Measurements from ENCODE around the gene NKD2.
"Not testable (repeated sequence)": the region's sequence is repeated elsewhere in the genome, so short reads cannot be mapped to it uniquely, and the experiment has no call there.

The NKD2 gene

GRCh38 chr5:979100-979817 is 29.3 kb upstream of the NKD2 start:
- DNase-seq, result no peak

DNA sequence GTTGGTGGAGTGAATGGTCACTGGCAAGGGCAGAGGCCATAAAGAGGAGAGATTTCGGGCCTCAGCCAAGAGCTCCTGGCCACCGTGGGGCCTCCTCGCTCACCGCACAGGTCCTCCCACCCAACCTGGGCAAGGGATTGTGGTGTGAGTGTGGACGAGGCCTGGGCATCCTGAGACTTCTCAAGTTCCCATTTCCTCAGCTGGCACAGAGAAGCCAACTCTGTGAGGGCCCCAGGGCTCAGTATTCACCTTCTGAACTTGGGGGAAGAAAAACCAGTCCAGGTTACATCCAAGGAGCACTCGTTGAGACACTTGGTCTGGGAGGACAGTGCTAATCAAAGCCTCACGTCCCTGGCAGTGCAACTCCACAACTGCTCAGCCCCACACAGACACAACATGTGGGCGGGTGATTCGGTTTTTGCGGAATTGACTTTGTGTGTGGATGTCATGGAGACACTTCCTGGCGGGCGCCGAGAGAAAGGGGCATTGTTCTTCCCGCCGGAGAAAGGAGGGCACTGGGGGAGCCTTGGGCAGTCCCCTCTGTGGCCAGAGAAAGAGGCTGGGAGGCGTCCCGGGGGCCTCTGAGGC is 28.5 kb upstream of the NKD2 start:
- no peak for DNase-seq

GRCh38 chr5:980966-981365 is 27.6 kb upstream of the NKD2 start:
- no peak for DNase-seq

DNA sequence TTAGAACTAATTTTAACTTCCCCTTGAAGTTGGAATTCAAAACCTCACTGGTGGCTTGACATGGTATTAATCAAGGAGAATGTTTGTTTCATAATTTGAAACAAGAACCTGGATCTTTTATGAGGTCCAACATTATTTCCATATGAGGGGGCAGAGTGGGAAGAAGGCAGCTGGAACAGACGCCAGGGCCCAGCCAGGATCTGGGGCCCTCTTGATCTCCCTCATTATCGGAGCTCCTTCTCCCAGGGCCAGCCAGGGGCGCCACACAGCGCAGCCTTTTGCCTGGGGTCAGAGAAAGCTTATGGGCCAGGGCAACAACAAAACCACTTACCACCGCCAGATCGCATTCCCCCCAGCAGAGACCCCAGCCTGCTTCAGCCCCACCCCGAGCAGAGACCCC is 27.1 kb upstream of the NKD2 start:
- DNase-seq, result no peak

DNA sequence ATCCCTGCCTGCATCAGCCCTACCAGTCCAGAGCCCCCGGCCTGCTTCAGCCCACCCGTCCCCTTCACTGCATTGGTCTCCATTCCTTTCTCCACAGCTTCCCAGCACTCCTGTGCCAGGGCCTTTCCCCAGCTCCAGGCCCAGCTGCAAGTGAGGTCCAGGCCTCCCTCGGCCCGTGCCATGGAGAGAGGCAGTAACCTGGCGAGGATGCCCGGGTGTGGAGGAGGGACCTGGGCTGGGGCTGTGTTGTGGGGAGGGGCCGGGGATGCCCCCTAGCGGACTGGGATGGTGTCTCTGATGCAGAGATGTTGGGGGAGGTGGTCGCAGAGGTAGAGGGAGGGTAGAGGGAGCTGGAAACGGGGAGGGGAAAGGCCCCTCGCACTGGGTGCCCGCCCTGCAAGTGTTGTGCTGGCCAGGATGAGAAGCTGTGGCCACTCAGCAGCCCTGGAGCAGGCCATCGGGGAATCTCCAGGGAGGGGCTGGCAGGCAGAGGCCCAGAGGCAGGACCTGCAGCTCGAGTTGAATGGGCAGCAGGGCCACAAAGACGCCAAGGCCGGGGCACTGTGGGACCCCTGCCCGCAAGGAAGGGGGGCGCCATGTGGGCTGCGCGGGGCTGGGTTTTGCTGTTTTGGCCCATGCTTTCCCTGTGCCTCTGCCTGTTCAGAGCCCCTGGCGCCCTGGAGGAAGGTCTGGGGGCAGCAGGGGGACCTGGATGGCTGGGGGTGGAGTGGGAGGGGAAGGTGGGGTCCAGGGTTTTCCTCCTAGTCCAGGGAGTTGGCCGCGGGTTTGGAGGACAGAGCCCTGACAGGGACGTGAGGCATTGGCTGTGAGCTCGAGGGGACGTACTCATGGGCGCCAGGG is 26.0 kb upstream of the NKD2 start:
- no peak for DNase-seq

DNA sequence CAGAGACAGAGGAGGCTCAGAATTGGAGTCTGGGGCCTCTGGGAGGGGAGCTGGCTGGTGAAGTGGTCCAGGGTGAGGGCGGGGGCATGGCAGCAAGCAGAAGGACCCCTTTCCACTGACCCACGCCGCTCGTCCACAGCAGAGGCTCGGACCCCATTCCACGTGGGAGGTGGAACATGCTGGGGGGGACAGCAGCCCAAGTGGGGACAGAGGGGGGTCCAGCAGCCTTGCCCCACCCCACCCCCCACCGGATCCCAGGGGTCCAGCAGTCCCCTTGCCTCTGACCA is 25.4 kb upstream of the NKD2 start:
- DNase-seq, result no peak

- DNase-seq, result no peak
Measured at GRCh38 chr5:983568-983967, 25.0 kb upstream of the NKD2 start.

- DNase-seq, result no peak
Measured at GRCh38 chr5:984774-985173, 23.8 kb upstream of the NKD2 start.

DNA sequence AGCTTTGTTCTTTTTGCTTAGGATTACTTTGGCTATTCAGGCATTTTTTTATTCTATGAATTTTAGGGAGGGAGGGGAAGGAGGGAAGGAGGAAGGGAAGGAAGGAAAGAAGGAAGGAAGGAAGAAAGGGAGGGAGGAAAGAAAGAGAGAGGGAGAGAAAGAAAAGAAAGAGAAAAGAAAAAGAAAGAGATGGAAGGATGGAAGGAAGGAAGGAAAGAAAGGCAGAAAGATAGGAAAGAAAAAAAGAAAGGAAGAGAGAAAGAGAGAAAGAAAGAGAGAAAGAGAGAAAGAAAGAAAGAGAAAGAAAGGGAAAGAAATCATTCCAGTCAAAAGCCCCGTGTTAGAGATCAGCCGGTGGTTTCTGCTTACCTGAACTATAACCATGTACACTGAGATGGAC is 20.8 kb upstream of the NKD2 start:
- DNase-seq, result no peak

- DNase-seq, result no peak
Measured at GRCh38 chr5:988322-988721, 20.3 kb upstream of the NKD2 start.

DNA sequence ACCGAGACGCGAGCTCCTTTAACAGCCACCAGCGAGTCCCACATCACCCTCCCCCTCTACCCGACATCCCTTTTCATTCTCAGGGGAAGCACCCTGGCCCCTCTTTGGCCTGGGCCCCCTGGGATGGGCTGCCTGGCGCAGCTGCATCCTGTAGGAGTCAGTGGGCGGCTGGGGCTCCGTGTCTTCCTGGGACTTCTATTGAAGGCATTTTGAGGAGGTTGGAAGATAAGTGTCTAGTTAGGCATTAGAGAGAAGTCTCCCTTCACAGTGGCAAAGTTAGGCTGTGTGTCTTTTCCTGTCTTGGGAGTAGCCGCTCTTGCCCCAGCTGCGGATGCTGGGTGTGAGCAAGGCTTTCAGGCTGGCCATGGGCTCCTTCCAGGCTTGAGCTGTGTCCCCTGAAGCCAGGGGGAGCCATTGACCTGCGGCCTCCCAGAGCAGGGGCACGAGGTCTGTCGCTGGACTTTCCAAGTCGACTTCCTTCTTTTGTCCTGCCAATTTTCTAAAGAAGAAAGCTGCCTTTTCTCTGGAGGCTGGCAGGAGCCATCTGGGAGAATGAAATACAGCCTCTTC is 18.6 kb upstream of the NKD2 start:
- DNase-seq, result no peak

DNA sequence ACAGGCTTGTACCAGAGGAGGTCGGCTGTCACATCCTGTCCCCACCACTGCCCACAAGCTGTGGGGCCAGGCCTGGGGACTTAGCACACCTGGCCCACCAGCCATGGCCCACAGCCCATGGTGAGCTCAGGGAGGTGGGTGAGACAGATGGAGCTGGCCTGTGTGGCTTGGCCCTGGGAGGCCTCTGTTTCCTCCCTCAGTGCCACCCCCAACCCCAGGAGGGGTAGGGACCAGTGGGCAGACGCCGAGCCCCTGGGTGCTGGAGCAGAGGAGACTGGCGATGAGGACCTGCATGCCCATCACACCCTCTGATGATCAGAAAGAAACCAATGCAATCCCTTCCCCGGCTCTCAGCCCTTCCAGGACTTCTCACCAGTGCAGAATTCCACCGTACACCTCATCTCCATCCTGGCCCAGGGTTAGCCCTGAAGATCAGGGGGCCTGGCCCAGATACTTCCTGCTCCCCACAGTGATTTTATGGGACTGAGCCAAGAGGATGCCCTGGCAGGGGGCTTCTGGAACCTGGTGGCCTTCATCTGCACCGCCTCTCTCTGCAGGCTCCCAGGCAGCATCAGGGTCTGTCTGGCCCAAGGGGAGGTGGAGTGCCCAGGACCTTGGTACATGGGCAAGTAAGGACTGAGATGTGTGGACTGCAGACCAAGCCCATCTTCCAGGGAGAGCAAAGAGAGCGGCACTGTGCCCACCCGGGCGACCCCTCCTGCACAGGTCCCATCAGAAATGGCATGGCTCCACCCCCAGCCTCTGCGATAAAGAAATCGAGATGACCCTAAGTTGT is 16.9 kb upstream of the NKD2 start:
- no peak for DNase-seq

DNA sequence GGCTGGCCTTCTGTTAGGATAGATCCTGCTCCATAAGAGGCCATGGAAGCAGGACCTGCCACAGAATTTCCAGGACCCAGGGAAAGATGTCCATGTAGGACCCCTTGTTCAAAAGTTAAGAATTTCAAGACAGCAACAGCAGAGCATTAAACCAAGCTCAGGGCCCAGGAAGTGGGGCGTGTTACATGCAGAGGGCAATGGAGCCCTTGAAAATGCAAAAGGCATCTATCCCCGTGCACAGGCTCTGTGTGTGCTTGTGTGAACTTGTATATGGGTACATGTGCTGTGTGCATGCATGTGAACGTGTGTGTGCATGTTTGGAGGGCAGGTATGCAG is 14.4 kb upstream of the NKD2 start:
- DNase-seq, result no peak

GRCh38 chr5:994821-995220 is 13.8 kb upstream of the NKD2 start:
- no peak for DNase-seq

- DNase-seq, result no peak
Measured at GRCh38 chr5:995318-995717, 13.3 kb upstream of the NKD2 start.

DNA sequence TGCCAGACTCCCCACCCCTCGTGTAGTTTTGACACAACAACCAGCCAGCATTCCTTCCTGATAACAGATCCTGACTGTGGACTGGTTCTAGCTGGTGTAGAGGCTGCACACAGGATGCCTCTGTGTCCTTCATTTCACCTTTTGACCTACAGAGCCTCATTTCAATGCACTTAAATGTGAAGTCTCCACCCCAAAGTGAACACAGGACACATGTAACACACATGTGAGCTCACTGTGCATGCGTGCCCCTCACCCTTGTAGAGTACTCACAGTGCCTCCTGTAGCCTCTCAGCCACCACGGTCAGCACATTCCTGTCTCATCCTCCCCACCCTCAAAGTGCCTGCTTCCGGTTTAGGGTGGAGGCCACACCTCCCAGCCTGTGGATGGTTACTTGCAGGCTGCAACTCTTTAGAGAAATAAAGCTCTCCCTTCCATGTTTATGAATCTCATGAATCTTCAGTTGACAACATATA is 11.6 kb upstream of the NKD2 start:
- DNase-seq, result no peak

GRCh38 chr5:997711-998110 is 10.9 kb upstream of the NKD2 start:
- no peak for DNase-seq

DNA sequence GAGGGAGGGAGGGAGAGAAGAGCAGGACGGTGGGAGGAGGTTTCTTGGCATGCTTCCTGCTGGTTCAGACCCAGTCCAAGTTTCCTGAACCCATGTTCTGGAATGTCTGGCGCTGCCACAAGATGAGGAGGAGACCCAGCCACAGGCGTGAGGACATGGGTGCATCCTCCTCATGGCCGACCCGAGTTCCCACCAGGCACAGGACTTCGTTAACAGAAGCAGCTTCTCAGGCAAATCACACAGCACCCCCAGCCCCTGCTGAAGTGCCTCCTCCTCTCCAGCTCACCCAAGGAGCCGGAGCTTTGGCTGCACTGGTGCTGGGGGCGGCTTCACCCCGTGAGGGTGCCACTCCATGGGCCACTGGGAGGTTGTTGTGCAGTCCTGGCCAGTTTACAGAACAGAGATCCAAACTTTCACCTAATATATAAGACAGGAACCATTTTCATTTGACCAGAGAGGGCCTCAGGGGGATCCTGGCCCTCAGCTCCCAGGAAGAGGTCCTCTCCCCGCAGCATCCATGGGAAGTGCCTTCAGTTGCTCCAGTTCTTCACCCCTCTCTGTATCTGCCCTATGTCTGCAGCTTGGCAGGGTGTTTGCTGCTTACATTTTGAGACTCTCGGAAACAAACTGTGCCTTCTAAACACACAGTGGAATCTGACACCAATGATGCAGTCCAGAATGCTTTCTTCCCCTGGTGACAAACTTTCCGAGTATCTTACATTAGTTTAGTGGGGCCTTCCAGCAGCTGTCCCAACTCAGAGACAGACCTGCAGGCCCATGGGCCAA is 10.2 kb upstream of the NKD2 start:
- DNase-seq, result no peak

DNA sequence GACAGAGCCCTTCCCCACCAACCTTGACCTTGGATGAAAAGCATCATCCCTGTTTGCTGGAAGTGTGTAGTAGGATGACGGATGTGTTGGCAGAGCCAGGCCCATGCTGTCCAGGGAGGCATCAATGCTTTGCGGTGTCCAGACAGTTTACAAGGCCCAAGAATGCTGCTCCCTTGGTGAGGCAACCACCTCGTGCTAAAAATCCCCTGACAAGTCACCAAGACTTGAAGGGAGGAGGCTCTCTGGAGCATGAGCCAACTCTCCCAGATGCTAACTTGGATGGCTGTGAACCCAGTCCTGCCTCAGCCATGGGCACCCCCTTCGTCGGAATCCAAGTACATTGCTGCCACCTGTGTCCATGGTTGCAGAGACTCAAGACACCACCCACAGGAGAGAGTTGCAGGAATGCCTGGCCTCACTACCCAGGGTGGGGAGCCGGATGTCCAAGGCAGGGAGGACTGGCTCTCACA is 9.5 kb upstream of the NKD2 start:
- no peak for DNase-seq

GRCh38 chr5:999724-1000123 is 8.9 kb upstream of the NKD2 start:
- DNase-seq, result no peak

- no peak for DNase-seq
Measured at GRCh38 chr5:1000329-1000728, 8.3 kb upstream of the NKD2 start.

DNA sequence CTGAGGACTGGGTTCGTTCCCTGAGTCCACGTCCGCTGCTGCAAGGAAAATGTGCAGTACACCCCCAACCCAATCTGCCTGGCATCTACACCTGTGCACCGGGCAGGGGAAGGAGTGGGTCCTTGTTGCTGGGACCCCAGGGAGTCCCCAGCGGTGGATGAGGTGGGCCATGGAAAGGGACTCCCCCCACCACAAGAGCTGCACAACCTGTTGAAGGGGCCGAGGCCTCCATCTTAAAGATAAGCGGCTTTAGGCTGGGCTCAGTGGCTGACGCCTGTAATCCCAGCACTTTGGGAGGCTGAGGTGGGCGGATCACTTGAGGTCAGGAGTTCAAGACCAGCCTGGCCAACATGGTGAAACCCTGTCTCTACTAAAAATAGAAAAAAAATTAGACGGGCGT is 7.8 kb upstream of the NKD2 start:
- not testable (repeated sequence) for DNase-seq
